ENCODE measurements around the gene MYT1.

GRCh38 chr20:64168381-64169090 is 4.3 kb downstream of the MYT1 start:
- TF ChIP-seq CTCF (IDR thresholded peaks at IDR 0.05; ENCODE audit: low read length) (no peak), EZH2phosphoT487 (IDR thresholded peaks at IDR 0.05; ENCODE audit: low read length) (no peak)
